CD14-positive monocyte (primary cell): ENCODE data around the gene MTARC2. TPM values are rescaled to one million over a fixed set of nuclear protein-coding genes. Genes with fewer than 3 reads are reported as not detected.

ENCODE experiments used
- DNase-seq, 3 donors: peaks; one replicate each; pipeline ENCODE4 v3.0.0-alpha.2; 2011 to 2022
- H2AFZ ChIP-seq: 2 replicates; pipeline ENCODE4 v1.6.0; 2012; ENCODE audit warnings: mild to moderate bottlenecking, low read depth, low read length, inconsistent platforms; ENCODE audit not compliant: insufficient read depth, poor library complexity, severe bottlenecking
- H3K27ac ChIP-seq, 2 donors: 1 replicate in 1 of 2; 2 replicates in 1 of 2; pipeline ENCODE4 v1.5.1; 2012 to 2013; ENCODE audit warnings: low read length in 2 of 2, control low read depth in 1 of 2, inconsistent platforms in 1 of 2, low read depth in 1 of 2, mild to moderate bottlenecking in 1 of 2
- H3K27me3 ChIP-seq, 2 donors: one replicate each; pipeline versions ENCODE4 v1.6.0 to v1.6.1; 2011 to 2013; ENCODE audit warnings: low read length in 2 of 2; ENCODE audit not compliant: control insufficient read depth in 2 of 2, insufficient read depth in 2 of 2
- H3K36me3 ChIP-seq, 2 donors: replicated peaks in 1 of 2; 1 replicate in 1 of 2; 2 replicates in 1 of 2; pipeline versions ENCODE4 v1.5.1 to v1.6.1; 2012 to 2013; ENCODE audit warnings: low read length in 2 of 2, control low read depth in 1 of 2, inconsistent platforms in 1 of 2, mild to moderate bottlenecking in 1 of 2; ENCODE audit not compliant: insufficient read depth in 2 of 2, control insufficient read depth in 1 of 2
- H3K4me1 ChIP-seq, 2 donors: 1 replicate in 1 of 2; 2 replicates in 1 of 2; pipeline versions ENCODE4 v1.5.1 to v1.6.1; 2012 to 2013; ENCODE audit warnings: low read length in 2 of 2, control low read depth in 1 of 2, inconsistent platforms in 1 of 2, mild to moderate bottlenecking in 1 of 2, moderate library complexity in 1 of 2; ENCODE audit not compliant: insufficient read depth in 2 of 2, control insufficient read depth in 1 of 2
- H3K4me2 ChIP-seq: replicated peaks from 2 replicates; pipeline ENCODE3; 2012; ENCODE audit warnings: low read length, moderate library complexity, mild to moderate bottlenecking; ENCODE audit not compliant: poor library complexity, severe bottlenecking; ENCODE audit errors: extremely low read depth
- H3K4me3 ChIP-seq, 3 experiments: fragments of 200-600 bp in 1 of 3; sonication (generic) in 1 of 3; replicated peaks in 1 of 3; 1 replicate in 2 of 3; 2 replicates in 1 of 3; pipeline ENCODE4 v1.5.1; 2011 to 2013; ENCODE audit warnings: low read length in 3 of 3, mild to moderate bottlenecking in 3 of 3, control low read depth in 2 of 3, low read depth in 2 of 3, inconsistent platforms in 1 of 3, moderate library complexity in 1 of 3
- H3K79me2 ChIP-seq: 2 replicates; pipeline ENCODE4 v1.6.0; 2012; ENCODE audit warnings: mild to moderate bottlenecking, control low read depth, inconsistent platforms, low read length, moderate library complexity; ENCODE audit not compliant: insufficient read depth
- H3K9ac ChIP-seq: 2 replicates; pipeline ENCODE4 v1.6.0; 2017; ENCODE audit warnings: low read length, mild to moderate bottlenecking; ENCODE audit not compliant: insufficient read depth, poor library complexity, severe bottlenecking
- H3K9me3 ChIP-seq, 2 donors: replicated peaks in 1 of 2; 1 replicate in 1 of 2; 2 replicates in 1 of 2; pipeline versions ENCODE4 v1.5.1 to v1.6.1; 2012 to 2013; ENCODE audit warnings: low read length in 2 of 2, control low read depth in 1 of 2; ENCODE audit not compliant: control insufficient read depth in 1 of 2, insufficient read depth in 1 of 2
- H4K20me1 ChIP-seq: 2 replicates; pipeline ENCODE4 v1.6.0; 2012; ENCODE audit warnings: mild to moderate bottlenecking, low read length, control low read depth, moderate library complexity; ENCODE audit not compliant: insufficient read depth
- H3K27ac Mint-ChIP-seq, 7 donors: one replicate each; pipeline ENCODE4 v1.8.0; 2020; ENCODE audit warnings: mild to moderate bottlenecking in 7 of 7, mixed read lengths in 7 of 7, moderate library complexity in 6 of 7, inconsistent platforms in 2 of 7
- H3K27me3 Mint-ChIP-seq, 3 donors: one replicate each; pipeline ENCODE4 v1.8.0; 2021 to 2022; ENCODE audit warnings: low read depth in 3 of 3, mild to moderate bottlenecking in 3 of 3, mixed read lengths in 3 of 3, moderate library complexity in 3 of 3, inconsistent platforms in 1 of 3
- H3K36me3 Mint-ChIP-seq, 2 donors: one replicate each; pipeline ENCODE4 v1.8.0; 2020; ENCODE audit warnings: mixed read lengths in 2 of 2, inconsistent platforms in 1 of 2, mild to moderate bottlenecking in 1 of 2
- H3K4me1 Mint-ChIP-seq: one replicate; pipeline ENCODE4 v1.8.0; 2020; ENCODE audit warnings: mild to moderate bottlenecking, mixed read lengths
- H3K4me3 Mint-ChIP-seq, 2 donors: one replicate each; pipeline ENCODE4 v1.8.0; 2020; ENCODE audit warnings: mild to moderate bottlenecking in 2 of 2, mixed read lengths in 2 of 2, moderate library complexity in 1 of 2
- H3K9me3 Mint-ChIP-seq, 7 donors: one replicate each; pipeline ENCODE4 v1.8.0; 2020 to 2022; ENCODE audit warnings: mixed read lengths in 7 of 7, mild to moderate bottlenecking in 6 of 7, moderate library complexity in 6 of 7, inconsistent platforms in 2 of 7
- WGBS: methylation state at CpG from one replicate; pipeline ENCODE4 v1.1.5; 2013; ENCODE audit warnings: missing lambda C conversion rate; ENCODE audit not compliant: insufficient coverage; 5-methylcytosine and 5-hydroxymethylcytosine counted together
- intact Hi-C, 2 donors: fragments of 100-400 bp; cut with micrococcal nuclease; formaldehyde crosslinking; loops; one replicate each; pipeline versions ENCODE4 v1.15.0 to v1.15.1; 2023
- polyA plus RNA-seq, 3 donors: library from polyadenylated mRNA; depleted of rRNA in 1 of 3; unstranded in 2 of 3; stranded (reverse) in 1 of 3; fragments of 300-500 nt in 2 of 3; fragments of >200 nt in 1 of 3; fragmentation: Illumina TruSeq in 2 of 3; gene quantifications; 1 replicate in 2 of 3; 2 replicates in 1 of 3; pipeline ENCODE4 v1.2.3, GENCODE V29; 2012 to 2021
- TF ChIP-seq, protein P1 (sequence below): fragments of 200-600 bp; IDR thresholded peaks from one replicate; pipeline ENCODE4 v1.8.0; 2022; ENCODE audit warnings: antibody characterized with exemption, mild to moderate bottlenecking

Gene MTARC2
- polyA plus RNA-seq, 3 donors: 0.29 to 0.81 (median 0.56) TPM

DNA sequence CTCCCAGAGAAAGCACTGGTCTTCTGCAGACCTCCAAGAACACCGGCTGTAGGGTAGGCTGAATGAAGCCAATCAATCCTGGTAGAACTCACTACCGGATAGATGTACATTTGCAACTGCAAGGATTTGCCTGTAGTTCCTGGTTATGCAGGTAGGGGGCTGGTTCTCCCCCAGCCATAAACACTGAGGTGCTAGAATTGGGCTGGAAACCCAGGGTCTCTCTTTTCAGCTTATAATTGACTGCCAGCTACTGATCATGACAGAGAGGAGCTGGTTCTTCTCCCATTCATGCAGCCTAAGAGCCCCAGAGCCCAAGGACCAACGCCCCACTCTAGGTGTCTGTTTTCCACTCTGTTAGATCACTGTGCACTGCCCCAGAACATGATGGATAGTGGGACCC, 21.5 kb upstream of the MTARC2 start:
- WGBS: 100% methylated on average over 1 of the region's 3 CpGs
- intact Hi-C loops: no loop called here

DNA sequence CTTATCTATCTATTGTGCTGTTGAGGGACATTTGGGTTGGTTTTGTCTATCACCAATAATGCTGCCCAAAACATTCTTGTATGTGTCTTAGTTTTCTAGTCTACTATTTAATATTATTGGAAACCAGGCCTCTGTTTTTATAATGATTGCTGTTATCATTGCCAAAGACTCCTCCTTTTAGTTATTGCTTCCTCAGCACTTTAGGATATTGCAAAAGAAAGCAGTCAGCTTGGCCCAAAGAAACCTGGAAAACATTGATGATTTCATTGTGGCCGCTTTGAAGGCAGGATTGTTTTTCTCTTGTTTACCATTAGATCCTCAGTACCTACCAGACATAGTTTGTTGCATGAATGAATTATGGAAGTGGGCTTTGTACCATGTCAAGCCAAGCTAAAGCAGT, 20.6 kb upstream of the MTARC2 start:
- WGBS: no CpG with 5 or more reads among the region's 1 CpG
- Histone ChIP-seq H3K9ac (no peak overlapping the region), H2AFZ (no peak overlapping the region), H3K4me3 (no peak overlapping the region), H3K9me3 (no peaks in the 10 kb centered on the region), H3K36me3 (no peaks in the 10 kb centered on the region), H3K4me2 (no peak overlapping the region), H4K20me1 (no peaks in the 10 kb centered on the region), H3K4me1 (peaks cover 15 to 18% of the 10 kb centered on the region in 2 donors), H3K79me2 (no peaks in the 10 kb centered on the region), H3K27me3 (no peaks in the 10 kb centered on the region), H3K27ac (no peak overlapping the region)
- no peak for DNase-seq
- TF ChIP-seq, protein P1, sequence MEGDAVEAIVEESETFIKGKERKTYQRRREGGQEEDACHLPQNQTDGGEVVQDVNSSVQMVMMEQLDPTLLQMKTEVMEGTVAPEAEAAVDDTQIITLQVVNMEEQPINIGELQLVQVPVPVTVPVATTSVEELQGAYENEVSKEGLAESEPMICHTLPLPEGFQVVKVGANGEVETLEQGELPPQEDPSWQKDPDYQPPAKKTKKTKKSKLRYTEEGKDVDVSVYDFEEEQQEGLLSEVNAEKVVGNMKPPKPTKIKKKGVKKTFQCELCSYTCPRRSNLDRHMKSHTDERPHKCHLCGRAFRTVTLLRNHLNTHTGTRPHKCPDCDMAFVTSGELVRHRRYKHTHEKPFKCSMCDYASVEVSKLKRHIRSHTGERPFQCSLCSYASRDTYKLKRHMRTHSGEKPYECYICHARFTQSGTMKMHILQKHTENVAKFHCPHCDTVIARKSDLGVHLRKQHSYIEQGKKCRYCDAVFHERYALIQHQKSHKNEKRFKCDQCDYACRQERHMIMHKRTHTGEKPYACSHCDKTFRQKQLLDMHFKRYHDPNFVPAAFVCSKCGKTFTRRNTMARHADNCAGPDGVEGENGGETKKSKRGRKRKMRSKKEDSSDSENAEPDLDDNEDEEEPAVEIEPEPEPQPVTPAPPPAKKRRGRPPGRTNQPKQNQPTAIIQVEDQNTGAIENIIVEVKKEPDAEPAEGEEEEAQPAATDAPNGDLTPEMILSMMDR: no peak
- no peak overlapping the region for H3K4me3 Mint-ChIP-seq
- intact Hi-C loops: no loop called here
- peaks cover 0 to 4% (median 0%) of the 10 kb centered on the region in 7 donors for H3K9me3 Mint-ChIP-seq
- no peak overlapping the region for H3K27ac Mint-ChIP-seq
- H3K27me3 Mint-ChIP-seq: peaks cover 2 to 4% (median 3%) of the 10 kb centered on the region in 3 donors
- H3K4me1 Mint-ChIP-seq: peaks cover 22% of the 10 kb centered on the region
- peaks cover 0 to 2% of the 10 kb centered on the region in 2 donors for H3K36me3 Mint-ChIP-seq

More for the DNA sequence above, 21.5 kb upstream of the MTARC2 start:
- TF ChIP-seq, protein P1: peak; percentile 53
- no peak for DNase-seq
- Mint-ChIP-seq H3K27ac (no peak overlapping the region), H3K36me3 (peaks cover 0 to 2% of the 10 kb centered on the region in 2 donors), H3K27me3 (peaks cover 2 to 4% (median 3%) of the 10 kb centered on the region in 3 donors), H3K4me3 (no peak overlapping the region), H3K4me1 (peaks cover 15% of the 10 kb centered on the region), H3K9me3 (peaks cover 0 to 4% (median 0%) of the 10 kb centered on the region in 7 donors)
- Histone ChIP-seq H3K4me1 (peaks cover 9 to 14% of the 10 kb centered on the region in 2 donors), H3K9ac (no peak overlapping the region), H3K4me2 (no peak overlapping the region), H3K27me3 (no peaks in the 10 kb centered on the region), H3K79me2 (no peaks in the 10 kb centered on the region), H3K9me3 (no peaks in the 10 kb centered on the region), H2AFZ (no peak overlapping the region), H3K36me3 (no peaks in the 10 kb centered on the region), H4K20me1 (no peaks in the 10 kb centered on the region), H3K27ac (no peak overlapping the region), H3K4me3 (no peak overlapping the region)
